GM19328 (cell line): ENCODE results near the gene ARHGAP1.
"Not testable (repeated sequence)": the region's sequence is repeated elsewhere in the genome, so short reads cannot be mapped to it uniquely, and the experiment has no call there.

ENCODE experiments used
- ATAC-seq: cut with Tn5 transposase; IDR thresholded peaks from one replicate; pipeline ENCODE4 v1.9.1; 2021; ENCODE audit warnings: mild to moderate bottlenecking, moderate library complexity; ENCODE audit not compliant: unreplicated experiment

The ARHGAP1 gene

GRCh38 chr11:46724088-46724487 lies 23.7 kb upstream of the ARHGAP1 start:
- ATAC-seq: no peak

GRCh38 chr11:46723359-46723680 lies 22.9 kb upstream of the ARHGAP1 start:
- no peak for ATAC-seq

DNA sequence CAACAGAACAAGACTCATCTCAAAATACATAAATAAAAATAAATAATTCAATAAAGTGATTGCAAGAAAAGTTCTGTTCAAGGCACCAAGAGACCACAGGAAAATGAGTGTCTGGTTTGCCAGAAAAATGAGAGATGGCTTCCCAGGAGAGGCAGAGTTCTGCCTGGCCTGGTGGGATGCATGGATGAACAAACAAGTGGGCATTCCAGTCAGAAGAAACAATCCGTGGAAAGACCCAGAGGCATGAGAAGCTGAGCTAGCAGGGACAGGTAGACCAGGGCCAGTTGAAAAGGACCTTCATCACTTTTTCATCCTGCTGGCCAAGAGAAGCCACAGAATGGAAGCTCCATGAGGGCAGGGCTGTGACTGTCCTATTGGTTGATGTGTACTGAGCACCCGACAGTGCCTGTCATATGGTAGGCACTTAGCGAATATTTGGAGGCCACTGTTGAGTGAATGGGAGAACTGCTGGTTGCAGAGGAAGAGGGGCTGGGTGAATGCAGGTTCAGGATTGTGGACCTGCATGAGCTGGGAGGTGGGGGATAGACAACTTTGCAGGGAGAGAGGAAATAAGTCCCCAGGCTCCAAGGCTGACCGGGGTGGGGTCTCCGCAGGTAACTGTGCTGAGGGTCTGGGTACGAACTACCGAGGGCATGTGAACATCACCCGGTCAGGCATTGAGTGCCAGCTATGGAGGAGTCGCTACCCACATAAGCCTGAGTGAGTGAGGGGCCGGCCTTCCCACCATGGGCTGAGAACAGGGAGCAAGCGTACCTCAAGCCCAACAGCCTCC lies 22.3 kb upstream of the ARHGAP1 start:
- no peak for ATAC-seq

DNA sequence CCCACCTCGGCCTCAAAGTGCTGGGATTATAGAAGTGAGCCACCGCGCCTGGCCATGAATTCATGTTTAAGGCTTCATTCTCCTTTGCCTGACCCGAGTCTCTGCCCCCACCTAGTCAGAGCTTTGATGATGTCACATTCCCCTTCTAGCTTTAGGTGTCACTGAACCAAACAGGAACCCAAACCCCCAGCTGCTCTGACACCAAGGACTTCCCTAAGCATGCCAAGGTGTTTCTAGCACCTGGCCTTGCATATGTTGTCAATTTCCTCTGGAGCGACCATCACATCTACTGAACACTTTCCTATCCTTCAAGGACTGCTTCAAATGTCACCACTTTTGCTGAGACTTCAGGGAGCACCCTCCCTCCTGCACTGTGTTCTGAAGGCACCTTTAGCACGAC lies 20.9 kb upstream of the ARHGAP1 start:
- no peak for ATAC-seq

DNA sequence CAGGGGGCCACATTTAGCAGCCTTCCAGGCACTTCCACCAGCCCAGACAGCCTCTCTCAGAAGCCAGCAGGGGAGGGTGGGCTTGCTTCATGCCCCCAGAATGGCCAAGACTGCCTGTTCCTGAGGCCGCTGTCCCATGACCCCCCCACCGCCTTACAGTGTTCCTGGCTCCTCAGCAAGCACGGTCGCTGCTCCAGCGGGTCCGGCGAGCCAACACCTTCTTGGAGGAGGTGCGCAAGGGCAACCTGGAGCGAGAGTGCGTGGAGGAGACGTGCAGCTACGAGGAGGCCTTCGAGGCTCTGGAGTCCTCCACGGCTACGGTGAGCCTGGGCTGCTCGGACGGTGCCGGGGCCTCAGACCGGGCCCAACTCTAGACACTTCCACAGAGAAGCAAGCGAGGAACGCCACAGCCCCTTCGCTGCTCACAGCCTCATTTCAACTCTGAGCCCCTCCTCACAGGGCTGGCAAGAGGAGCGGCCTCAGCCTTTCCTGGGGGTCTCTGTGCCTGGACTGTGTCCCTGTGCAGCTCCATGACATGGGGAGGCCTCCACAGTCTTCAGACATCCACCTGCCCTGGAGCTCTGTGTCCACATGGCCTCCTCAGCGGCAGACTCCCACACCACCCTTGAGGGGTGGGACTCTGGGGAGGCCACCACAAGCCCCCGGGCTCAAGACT lies 19.3 kb upstream of the ARHGAP1 start:
- no peak for ATAC-seq

DNA sequence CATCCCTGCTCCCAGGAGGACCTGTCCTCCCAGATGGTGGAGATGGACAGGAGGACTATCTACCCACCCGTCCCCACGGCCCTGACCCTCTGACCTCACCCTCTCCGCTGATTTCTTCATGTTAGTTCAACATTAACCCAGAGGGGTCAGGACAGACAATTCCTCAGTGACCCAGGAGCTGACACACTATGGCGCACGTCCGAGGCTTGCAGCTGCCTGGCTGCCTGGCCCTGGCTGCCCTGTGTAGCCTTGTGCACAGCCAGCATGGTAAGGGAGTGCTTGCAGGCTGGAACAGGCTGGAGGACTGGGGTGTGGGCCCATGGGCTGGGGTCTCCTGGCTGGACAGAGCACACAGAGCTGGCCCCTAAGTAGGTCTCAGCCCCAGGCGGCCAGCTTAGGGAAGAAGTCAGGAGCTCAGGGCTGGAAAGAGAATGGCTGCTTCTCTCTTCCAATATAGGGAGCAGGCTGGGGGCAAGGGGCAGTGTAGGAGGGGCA lies 18.7 kb upstream of the ARHGAP1 start, which contains the start of gene F2:
Gene F2 (plus strand): TSS at position 166 of the 495 bp plus-strand sequence. CDS start 23 bp downstream, at position 189.
- ATAC-seq: no peak

GRCh38 chr11:46718155-46719019 lies 18.0 kb upstream of the ARHGAP1 start:
- ATAC-seq: no peak

- ATAC-seq: not testable (repeated sequence)
Measured at GRCh38 chr11:46717825-46718154, 17.4 kb upstream of the ARHGAP1 start.

DNA sequence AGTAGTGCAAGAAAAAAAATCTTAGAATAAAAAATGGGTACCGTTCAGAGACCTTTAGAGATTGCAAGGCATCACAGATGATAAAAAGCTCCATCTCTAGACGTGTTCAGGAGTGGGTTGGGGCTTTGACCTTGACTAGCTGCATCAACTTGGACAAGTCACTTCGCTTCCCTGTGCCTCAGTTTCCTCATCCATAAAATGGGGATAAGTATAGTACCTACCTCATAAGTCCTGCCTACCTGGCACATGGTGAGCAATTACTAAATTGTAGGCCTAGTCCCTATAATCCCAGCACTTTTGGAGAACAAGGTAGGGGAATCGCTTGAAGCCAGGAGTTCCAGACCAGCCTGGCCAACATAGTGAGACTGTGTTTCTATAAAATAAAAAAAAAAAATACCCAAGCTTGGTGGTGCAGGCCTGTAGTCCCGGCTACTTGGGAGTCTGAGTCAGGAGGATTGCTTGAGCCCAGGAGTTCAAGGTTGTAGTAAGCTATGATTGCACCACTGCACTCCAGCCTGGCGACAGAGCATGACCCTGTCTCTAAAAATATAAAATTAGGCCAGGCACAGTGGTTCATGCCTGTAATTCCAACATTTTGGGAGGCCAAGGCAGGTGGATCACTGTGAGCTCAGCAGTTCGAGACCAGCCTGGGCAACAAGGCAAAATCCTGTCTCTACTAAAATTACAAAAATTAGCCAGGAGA lies 12.6 kb upstream of the ARHGAP1 start:
- ATAC-seq: no peak

DNA sequence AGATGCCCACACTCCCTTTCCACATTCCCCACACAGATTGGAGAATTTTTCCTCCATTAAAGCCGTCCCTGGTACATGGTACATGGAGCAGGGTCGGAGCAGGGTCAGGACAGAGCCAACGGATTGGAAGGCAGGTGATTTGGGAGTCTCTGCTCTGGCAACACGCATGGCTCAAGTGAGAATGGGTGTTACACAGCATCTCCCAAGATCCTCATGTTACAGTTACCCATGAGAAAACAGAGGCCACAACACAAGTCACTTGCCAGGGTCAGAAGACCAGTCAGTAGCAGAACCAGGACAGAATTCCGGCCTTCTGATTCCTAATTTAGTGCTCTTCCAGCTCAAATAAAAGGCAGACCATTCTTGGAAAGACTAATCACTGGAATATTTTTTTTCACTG lies 10.9 kb upstream of the ARHGAP1 start:
- no peak for ATAC-seq

GRCh38 chr11:46710821-46711269 lies 10.4 kb upstream of the ARHGAP1 start:
- ATAC-seq: no peak

- ATAC-seq: not testable (repeated sequence)
Measured at GRCh38 chr11:46709351-46709750, 8.9 kb upstream of the ARHGAP1 start.

DNA sequence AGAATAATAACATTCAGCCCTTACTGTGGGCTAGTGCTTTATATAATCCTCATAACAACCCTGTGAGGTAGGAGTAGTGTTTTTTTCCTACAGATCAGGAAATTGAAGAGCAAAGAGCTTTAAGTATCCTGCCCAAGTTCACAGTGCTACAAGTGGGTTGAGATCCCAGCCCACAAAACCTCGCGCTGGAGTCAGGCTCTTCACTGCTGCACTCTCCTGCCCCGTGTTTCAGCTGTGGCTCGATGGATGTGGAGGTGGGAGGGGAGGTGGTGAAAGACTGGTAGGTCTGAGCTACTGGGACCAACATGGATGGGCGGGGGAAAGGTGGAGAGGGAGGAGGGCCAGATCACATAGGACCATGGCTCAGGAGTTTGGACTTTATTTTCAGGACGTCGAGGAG lies 6.5 kb upstream of the ARHGAP1 start:
- ATAC-seq: no peak

DNA sequence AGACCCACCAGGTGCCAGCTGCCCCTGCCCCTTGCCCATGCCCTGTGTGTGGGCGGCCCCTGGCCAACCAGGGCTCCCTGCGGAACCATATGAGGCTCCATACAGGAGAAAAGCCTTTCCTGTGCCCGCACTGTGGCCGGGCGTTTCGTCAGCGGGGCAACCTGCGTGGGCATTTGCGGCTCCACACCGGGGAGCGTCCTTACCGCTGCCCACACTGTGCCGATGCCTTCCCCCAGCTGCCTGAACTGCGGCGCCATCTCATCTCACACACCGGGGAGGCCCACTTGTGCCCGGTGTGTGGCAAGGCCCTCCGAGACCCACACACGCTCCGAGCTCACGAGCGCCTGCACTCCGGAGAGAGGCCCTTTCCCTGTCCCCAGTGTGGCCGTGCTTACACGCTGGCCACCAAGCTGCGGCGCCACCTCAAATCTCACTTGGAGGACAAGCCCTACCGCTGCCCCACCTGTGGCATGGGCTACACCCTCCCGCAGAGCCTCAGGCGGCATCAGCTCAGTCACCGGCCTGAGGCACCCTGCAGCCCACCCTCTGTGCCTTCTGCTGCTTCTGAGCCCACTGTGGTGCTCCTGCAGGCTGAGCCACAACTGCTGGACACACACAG lies 4.8 kb upstream of the ARHGAP1 start:
- ATAC-seq: no peak

GRCh38 chr11:46701078-46701654 lies 747 bp upstream of the ARHGAP1 start:
- ATAC-seq: no peak

GRCh38 chr11:46698597-46698996 lies 1.8 kb downstream of the ARHGAP1 start:
- ATAC-seq: no peak

- ATAC-seq: no peak
Measured at GRCh38 chr11:46697723-46698122, 2.7 kb downstream of the ARHGAP1 start.

DNA sequence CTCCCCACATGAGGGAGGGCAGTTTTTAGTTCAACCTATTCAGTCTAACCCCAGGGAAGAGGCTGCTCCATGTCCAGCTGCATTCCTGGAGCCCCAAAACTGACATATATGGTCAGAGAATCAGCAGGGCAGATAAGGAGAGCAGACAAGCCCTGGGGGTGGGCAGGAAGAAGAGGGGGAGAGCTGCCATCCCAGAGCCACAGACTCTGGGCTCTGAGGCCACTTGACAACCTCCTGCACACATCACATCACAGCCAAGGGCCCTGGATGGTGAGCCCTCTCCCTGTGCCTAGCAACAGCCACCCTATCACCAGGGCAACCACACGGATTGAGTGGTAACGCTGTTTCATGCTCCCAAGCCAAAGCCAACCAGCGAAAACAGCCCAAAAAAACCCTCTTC lies 3.1 kb downstream of the ARHGAP1 start:
- no peak for ATAC-seq

GRCh38 chr11:46696212-46696558 lies 4.2 kb downstream of the ARHGAP1 start:
- no peak for ATAC-seq
